CD1c-positive myeloid dendritic cell (primary cell): ENCODE results near the gene KCND3.

ENCODE experiments used
- DNase-seq: peaks from one replicate; pipeline ENCODE4 v3.0.0-alpha.2; 2016; ENCODE audit errors: extremely low spot score

Gene KCND3

GRCh38 chr1:111729946-111730681 is 259.4 kb downstream of the KCND3 start:
- no peak for DNase-seq

- no peak for DNase-seq
Observed at GRCh38 chr1:111729271-111729921, 260.1 kb downstream of the KCND3 start.

DNA sequence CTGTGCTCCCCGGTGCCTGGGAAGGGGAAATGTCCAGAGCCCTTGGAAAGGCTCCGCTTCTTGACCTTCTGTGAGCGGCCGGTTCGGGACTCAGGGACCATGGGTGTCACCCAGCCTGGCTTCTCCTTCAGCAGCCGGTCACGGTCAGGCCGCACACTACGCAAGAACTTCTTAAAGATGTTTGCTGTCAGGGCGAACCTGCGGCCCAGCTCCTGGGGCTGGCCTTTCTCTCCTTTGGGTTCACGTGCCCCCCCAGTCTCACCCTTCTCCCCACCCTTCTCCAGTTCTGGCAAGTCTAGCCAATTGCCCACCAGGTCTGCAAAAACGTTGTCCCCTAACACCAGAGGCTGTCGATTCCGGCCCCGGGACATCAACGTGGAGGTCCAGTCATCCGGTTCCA is 262.4 kb downstream of the KCND3 start:
- DNase-seq, result no peak

GRCh38 chr1:111725192-111725591 is 264.3 kb downstream of the KCND3 start:
- no peak for DNase-seq

GRCh38 chr1:111723871-111724270 is 265.6 kb downstream of the KCND3 start:
- DNase-seq, result no peak

GRCh38 chr1:111723091-111723806 is 266.2 kb downstream of the KCND3 start:
- no peak for DNase-seq

DNA sequence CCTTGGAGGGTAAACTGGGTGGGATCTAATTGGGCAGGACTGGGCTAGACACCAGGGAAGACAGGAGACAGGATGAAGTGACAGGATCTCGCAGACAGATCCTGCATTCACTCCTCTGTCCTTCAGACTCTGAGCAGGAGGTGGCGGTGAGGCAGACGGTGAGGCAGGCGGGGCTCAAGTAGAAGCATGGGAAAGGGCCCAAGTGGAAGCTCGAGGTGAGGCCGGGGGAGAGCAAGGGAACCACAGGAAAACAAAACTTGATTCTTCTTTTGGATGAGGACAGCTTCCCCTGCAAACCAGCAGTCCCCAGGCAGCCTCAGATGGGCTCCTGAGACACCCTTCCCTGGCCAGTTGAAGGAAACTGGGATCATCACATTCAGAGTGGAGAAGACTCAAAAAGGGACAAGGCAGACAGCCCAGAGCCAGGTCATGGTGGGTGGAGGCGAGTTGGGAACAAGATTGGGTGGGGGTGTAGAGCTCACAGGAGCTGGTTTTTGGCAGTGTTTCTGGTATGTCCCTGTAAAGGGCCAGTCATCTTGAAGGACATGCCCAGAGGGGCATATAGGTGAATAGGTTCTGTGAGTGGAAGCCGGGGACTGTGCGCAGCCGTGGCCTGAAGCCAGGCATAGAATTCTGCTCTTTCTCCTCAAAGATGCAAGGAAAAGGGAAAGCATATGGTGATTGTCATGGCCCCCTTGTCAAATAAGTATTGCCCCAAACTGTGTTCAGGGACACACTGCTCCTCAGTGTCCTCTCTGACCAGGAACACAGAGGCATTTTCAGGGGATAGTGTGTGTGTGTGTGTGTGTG is 268.3 kb downstream of the KCND3 start:
- no peak for DNase-seq
